Activated CD4-positive, alpha-beta T cell treated with anti-CD3 and anti-CD28 coated beads, Interleukin-2, amount 10 ng/mL, durations not matched to agents 24 days and 14 days (primary cell): ENCODE data around the gene OTOP2. TPM values are rescaled to one million over a fixed set of nuclear protein-coding genes. Genes with fewer than 3 reads are reported as not detected.
A peak's percentile ranks its signal among the peaks of the same experiment; 100 is the strongest.
"Not testable (repeated sequence)": the region's sequence is repeated elsewhere in the genome, so short reads cannot be mapped to it uniquely, and the experiment has no call there.

Source experiments
- DNase-seq: peaks from one replicate; pipeline ENCODE4 v3.0.0; 2022
- H3K27ac Mint-ChIP-seq: one replicate; pipeline ENCODE4 v1.8.0; 2022; ENCODE audit warnings: mild to moderate bottlenecking, mixed read lengths
- H3K27me3 Mint-ChIP-seq: one replicate; pipeline ENCODE4 v1.8.0; 2022; ENCODE audit warnings: mixed read lengths
- H3K36me3 Mint-ChIP-seq: one replicate; pipeline ENCODE4 v1.8.0; 2022; ENCODE audit warnings: low read depth, mild to moderate bottlenecking, mixed read lengths
- H3K4me1 Mint-ChIP-seq: one replicate; pipeline ENCODE4 v1.8.0; 2021; ENCODE audit warnings: mixed read lengths
- H3K4me3 Mint-ChIP-seq: one replicate; pipeline ENCODE4 v1.8.0; 2022; ENCODE audit warnings: mild to moderate bottlenecking, moderate library complexity, mixed read lengths
- H3K9me3 Mint-ChIP-seq: one replicate; pipeline ENCODE4 v1.8.0; 2021; ENCODE audit warnings: mixed read lengths
- intact Hi-C: fragments of 100-400 bp; cut with micrococcal nuclease; formaldehyde crosslinking; loops from one replicate; pipeline ENCODE4 v1.15.1; 2023
- total RNA-seq: library from RNA; stranded (reverse); gene quantifications from 2 replicates; pipeline ENCODE4 v1.2.3, GENCODE V29; 2022

The OTOP2 gene
- total RNA-seq, 1 donor from 2014 or later: not detected

- intact Hi-C loops, H3K36me3 Mint-ChIP-seq, H3K27ac Mint-ChIP-seq, H3K9me3 Mint-ChIP-seq, H3K4me1 Mint-ChIP-seq, H3K4me3 Mint-ChIP-seq, DNase-seq: not testable (repeated sequence)
- H3K27me3 Mint-ChIP-seq: peaks cover 15% of the 10 kb centered on the region
These were observed 12.7 kb upstream of the OTOP2 start for GRCh38 chr17:74911423-74911822.

- no peak overlapping the region for H3K4me3 Mint-ChIP-seq
- DNase-seq: no peak
- H3K9me3 Mint-ChIP-seq: no peaks in the 10 kb centered on the region
- no peaks in the 10 kb centered on the region for H3K4me1 Mint-ChIP-seq
- intact Hi-C loops: no loop called here
- no peaks in the 10 kb centered on the region for H3K36me3 Mint-ChIP-seq
- H3K27me3 Mint-ChIP-seq: peaks cover 20% of the 10 kb centered on the region
- H3K27ac Mint-ChIP-seq: no peak overlapping the region
These were observed 7.8 kb upstream of the OTOP2 start for GRCh38 chr17:74916136-74916850.

GRCh38 chr17:74916851-74917199 is 7.2 kb upstream of the OTOP2 start:
- H3K9me3 Mint-ChIP-seq: no peaks in the 10 kb centered on the region
- H3K36me3 Mint-ChIP-seq: no peaks in the 10 kb centered on the region
- no peak for DNase-seq
- intact Hi-C loops: no loop called here
- peaks cover 25% of the 10 kb centered on the region for H3K27me3 Mint-ChIP-seq
- no peak overlapping the region for H3K4me3 Mint-ChIP-seq
- H3K4me1 Mint-ChIP-seq: no peaks in the 10 kb centered on the region
- H3K27ac Mint-ChIP-seq: no peak overlapping the region

- no peak overlapping the region for H3K27ac Mint-ChIP-seq
- intact Hi-C loops: no loop called here
- H3K27me3 Mint-ChIP-seq: peaks cover 27% of the 10 kb centered on the region
- no peaks in the 10 kb centered on the region for H3K4me1 Mint-ChIP-seq
- H3K4me3 Mint-ChIP-seq: no peak overlapping the region
- no peak for DNase-seq
- no peaks in the 10 kb centered on the region for H3K9me3 Mint-ChIP-seq
- H3K36me3 Mint-ChIP-seq: no peaks in the 10 kb centered on the region
These were observed 6.6 kb upstream of the OTOP2 start for GRCh38 chr17:74917430-74917829.

- Mint-ChIP-seq H3K4me1 (no peaks in the 10 kb centered on the region), H3K36me3 (no peaks in the 10 kb centered on the region), H3K27me3 (peaks cover 31% of the 10 kb centered on the region), H3K27ac (no peak overlapping the region), H3K4me3 (no peak overlapping the region), H3K9me3 (no peaks in the 10 kb centered on the region)
- intact Hi-C loops: no loop called here
- DNase-seq: no peak
These were observed 5.2 kb upstream of the OTOP2 start for GRCh38 chr17:74918906-74919305.

- H3K4me3 Mint-ChIP-seq: no peak overlapping the region
- no peaks in the 10 kb centered on the region for H3K9me3 Mint-ChIP-seq
- H3K27me3 Mint-ChIP-seq: peaks cover 33% of the 10 kb centered on the region
- H3K4me1 Mint-ChIP-seq: peaks cover 2% of the 10 kb centered on the region
- no peaks in the 10 kb centered on the region for H3K36me3 Mint-ChIP-seq
- intact Hi-C loops: no loop called here
- no peak for DNase-seq
- H3K27ac Mint-ChIP-seq: no peak overlapping the region
These were observed 4.4 kb upstream of the OTOP2 start for GRCh38 chr17:74919440-74920305.

DNA sequence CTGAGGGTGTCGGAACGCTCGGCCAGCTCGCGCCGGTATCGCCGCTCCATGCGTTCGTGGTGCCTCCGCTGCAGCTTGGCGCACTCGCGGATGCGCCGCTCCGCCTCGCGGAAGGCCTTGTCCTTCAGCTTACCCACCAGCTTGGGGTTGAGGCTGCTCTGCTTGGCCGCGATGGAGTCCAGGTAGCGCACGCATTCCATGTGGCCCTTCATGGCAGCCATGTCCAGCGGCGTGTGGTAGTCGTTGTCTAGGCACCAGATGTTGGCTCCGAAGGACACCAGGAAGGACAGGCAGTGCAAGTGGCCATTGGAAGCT is 3.8 kb upstream of the OTOP2 start:
- H3K36me3 Mint-ChIP-seq: no peaks in the 10 kb centered on the region
- intact Hi-C loops: no loop called here

DNA sequence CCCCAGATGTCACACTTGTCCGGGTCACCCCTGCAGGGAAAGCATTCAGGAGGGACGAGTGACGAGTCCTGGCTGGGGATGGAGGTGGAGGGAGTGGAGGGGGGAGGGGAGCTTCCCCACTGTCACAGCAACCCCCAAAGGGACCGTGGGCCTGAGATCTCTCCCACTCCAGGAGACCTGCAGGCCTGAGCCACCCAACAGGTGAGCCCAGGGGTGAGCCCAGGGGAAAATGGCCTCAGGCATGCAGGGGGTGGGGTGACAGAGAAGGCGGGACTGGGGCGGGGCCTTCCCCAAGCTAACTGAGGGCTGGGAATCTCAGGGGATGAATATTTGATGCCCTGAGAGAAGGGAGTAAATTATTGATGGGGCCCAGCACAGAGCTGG is 3.4 kb upstream of the OTOP2 start:
- peaks cover 2% of the 10 kb centered on the region for H3K4me1 Mint-ChIP-seq
- no peak overlapping the region for H3K4me3 Mint-ChIP-seq
- intact Hi-C loops: no loop called here
- no peak for DNase-seq
- H3K36me3 Mint-ChIP-seq: no peaks in the 10 kb centered on the region
- no peak overlapping the region for H3K27ac Mint-ChIP-seq
- peaks cover 43% of the 10 kb centered on the region for H3K27me3 Mint-ChIP-seq
- no peaks in the 10 kb centered on the region for H3K9me3 Mint-ChIP-seq

More for the DNA sequence above, 3.8 kb upstream of the OTOP2 start:
- Mint-ChIP-seq H3K27ac (no peak overlapping the region), H3K4me1 (peaks cover 2% of the 10 kb centered on the region), H3K4me3 (no peak overlapping the region), H3K27me3 (peaks cover 39% of the 10 kb centered on the region), H3K9me3 (no peaks in the 10 kb centered on the region)
- no peak for DNase-seq

GRCh38 chr17:74921026-74921681 is 2.9 kb upstream of the OTOP2 start:
- no peaks in the 10 kb centered on the region for H3K9me3 Mint-ChIP-seq
- intact Hi-C loops: no loop called here
- no peak overlapping the region for H3K4me3 Mint-ChIP-seq
- no peaks in the 10 kb centered on the region for H3K36me3 Mint-ChIP-seq
- peaks cover 47% of the 10 kb centered on the region for H3K27me3 Mint-ChIP-seq
- peaks cover 2% of the 10 kb centered on the region for H3K4me1 Mint-ChIP-seq
- H3K27ac Mint-ChIP-seq: no peak overlapping the region
- DNase-seq: no peak

DNA sequence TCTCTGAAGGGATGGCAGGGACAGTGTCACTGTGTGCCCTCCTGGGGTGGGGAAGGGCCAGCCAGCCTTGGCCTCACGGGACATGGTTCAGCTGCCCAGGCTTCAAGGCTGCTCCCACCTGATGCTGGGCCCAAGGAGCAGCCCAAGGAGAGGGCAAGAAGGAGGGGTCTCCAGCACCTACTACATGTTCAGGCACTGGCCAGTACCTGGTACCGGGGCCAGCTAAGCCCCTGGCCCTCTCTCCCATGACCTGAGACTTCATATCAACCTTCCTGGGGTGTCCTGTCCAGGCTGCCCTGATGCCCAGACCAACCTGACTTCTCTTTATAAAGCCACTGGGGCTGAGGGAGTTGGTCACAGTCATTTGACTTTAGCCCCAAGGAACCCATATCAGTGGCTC is 2.3 kb upstream of the OTOP2 start:
- Mint-ChIP-seq H3K9me3 (no peaks in the 10 kb centered on the region), H3K36me3 (no peaks in the 10 kb centered on the region), H3K4me1 (peaks cover 2% of the 10 kb centered on the region), H3K27me3 (peaks cover 53% of the 10 kb centered on the region), H3K27ac (no peak overlapping the region), H3K4me3 (no peak overlapping the region)
- intact Hi-C loops: no loop called here
- DNase-seq: no peak

GRCh38 chr17:74922172-74922571 is 1.9 kb upstream of the OTOP2 start:
- no peak for DNase-seq
- no peak overlapping the region for H3K4me3 Mint-ChIP-seq

GRCh38 chr17:74922694-74923537 is 1.2 kb upstream of the OTOP2 start, which contains the start of gene USH1G:
Gene USH1G (minus strand): TSS chr17:74923255. CDS start chr17:74923073, 182 bp downstream.
- Mint-ChIP-seq H3K27ac (no peak within 1 kb of the TSS), H3K4me3 (peak within 1 kb of the TSS; percentile 28), H3K36me3 (no peaks in the 10 kb centered on the region), H3K27me3 (peaks cover 58% of the 10 kb centered on the region), H3K4me1 (peaks cover 2% of the 10 kb centered on the region), H3K9me3 (no peaks in the 10 kb centered on the region)
- intact Hi-C loops: loop anchor here (1.0 kb wide), 1 partner anchor 37 kb away; no protein-coding TSS in a partner anchor
- no peak for DNase-seq

More at GRCh38 chr17:74922172-74922571, 1.9 kb upstream of the OTOP2 start:
- Mint-ChIP-seq H3K27me3 (peaks cover 54% of the 10 kb centered on the region), H3K4me1 (peaks cover 2% of the 10 kb centered on the region), H3K27ac (no peak overlapping the region), H3K9me3 (no peaks in the 10 kb centered on the region), H3K36me3 (no peaks in the 10 kb centered on the region)
- intact Hi-C loops: no loop called here

DNA sequence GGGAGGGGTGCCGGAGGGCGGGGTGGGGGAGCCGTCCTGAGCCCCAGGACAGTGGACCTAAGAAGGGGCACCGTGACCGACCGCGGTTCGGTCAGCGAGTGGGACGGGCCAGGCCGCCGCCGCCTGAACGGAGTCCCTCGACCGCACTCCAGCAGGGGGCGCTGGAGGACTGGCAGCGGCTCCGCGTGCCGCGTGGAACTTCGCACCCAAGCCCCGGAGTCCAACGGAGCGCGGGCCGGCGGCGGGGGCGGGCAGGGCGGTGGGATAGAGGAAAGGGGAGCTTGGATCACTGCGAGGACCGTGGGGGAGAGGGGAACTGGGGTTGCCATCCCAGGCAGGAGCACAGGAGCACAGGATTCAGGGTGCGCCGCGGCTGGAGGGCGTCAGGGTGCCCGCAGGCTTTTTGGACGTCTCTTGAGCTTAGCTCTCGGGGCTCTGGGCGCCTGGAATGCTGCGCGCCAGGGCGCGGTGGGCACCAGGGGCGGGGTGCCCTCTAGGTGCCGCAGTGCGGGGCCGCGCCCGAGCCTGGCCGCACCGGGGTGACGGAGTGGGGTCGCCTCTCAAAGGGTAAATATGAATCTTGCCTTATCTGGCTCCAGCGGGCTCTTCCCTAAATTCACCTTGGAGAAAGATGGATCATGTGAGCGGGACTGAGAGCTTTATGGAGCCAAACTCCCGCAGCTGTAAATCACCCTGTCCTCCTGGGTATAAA is 379 bp upstream of the OTOP2 start:
- H3K9me3 Mint-ChIP-seq: no peaks in the 10 kb centered on the region
- H3K27me3 Mint-ChIP-seq: peaks cover 60% of the 10 kb centered on the region
- no peak overlapping the region for H3K4me3 Mint-ChIP-seq
- H3K36me3 Mint-ChIP-seq: no peaks in the 10 kb centered on the region
- peaks cover 2% of the 10 kb centered on the region for H3K4me1 Mint-ChIP-seq
- peak; percentile 93 for DNase-seq
- intact Hi-C loops: loop anchor here (1.0 kb wide), 1 partner anchor 37 kb away; no protein-coding TSS in a partner anchor
- H3K27ac Mint-ChIP-seq: no peak overlapping the region
